ENCODE data around the gene ZFP69B.

DNA sequence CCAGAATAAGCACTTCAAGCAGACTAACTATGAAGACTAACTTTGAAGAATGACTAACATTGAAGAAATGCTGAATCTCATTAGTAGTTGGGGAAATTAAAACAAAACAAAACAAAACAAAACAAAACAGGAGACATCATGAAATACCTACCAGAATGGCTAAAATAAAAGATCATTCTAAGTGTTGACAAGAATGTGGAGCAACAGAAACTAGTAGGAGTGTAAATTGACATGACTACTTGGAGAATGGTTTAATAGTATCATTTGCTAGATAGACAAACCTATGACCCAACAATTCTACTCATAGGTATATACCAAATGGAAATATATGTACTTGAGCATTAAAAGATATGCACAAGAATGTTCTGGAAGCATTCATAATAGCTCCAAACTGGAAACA is 18.9 kb upstream of the ZFP69B start:
- no peak for TF ChIP-seq CTCF (IDR thresholded peaks at IDR 0.05)
- TF ChIP-seq POLR2A (IDR thresholded peaks at IDR 0.05) = no peak

All from right lobe of liver (tissue), 4 donors.